Activated CD8-positive, alpha-beta memory T cell treated with anti-CD3 and anti-CD28 coated beads, Interleukin-2, amount 50 U/mL, for 1 hour (primary cell): Measurements from ENCODE around the gene NR2C2AP.
"Not testable (repeated sequence)": the region's sequence is repeated elsewhere in the genome, so short reads cannot be mapped to it uniquely, and the experiment has no call there.

Source experiments
- DNase-seq: peaks from one replicate; pipeline ENCODE4 v3.0.0-alpha.2; 2020; ENCODE audit errors: extremely low read depth

The NR2C2AP gene

GRCh38 chr19:19203012-19203856, at the start of gene NR2C2AP:
Gene NR2C2AP, minus strand, starts transcription at chr19:19203414. Its CDS starts 354 bp downstream, at chr19:19203060.
- peak; percentile 76 for DNase-seq

DNA sequence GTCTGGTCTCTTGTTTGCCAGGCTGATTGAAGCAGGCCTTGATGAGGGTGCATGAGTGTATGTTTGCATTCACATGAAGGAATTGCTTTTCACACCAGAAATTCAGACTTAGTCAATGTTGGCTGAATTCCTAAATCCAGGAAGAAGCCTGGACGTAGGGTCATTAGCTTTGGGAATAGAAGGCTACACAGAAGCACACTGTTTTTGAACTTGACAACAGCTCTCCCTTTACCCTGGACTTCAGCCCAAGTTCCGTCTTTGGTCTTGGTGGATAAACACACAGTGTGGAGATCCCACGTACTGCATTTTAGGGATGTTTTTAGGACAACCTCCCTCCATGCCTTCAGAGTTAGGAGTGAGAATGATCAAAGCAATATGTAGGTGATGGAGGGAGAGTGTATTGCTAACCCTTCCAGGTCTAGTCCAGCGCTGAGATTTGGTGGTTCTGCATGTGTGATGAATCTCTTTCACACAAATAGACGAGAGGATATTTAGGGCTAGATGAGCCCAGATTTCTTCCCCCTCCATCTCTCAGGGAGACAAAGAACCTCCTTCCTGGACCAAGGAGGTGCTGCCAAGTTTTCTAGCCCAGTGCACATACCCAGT, 47.1 kb upstream of the NR2C2AP start:
- no peak for DNase-seq

DNA sequence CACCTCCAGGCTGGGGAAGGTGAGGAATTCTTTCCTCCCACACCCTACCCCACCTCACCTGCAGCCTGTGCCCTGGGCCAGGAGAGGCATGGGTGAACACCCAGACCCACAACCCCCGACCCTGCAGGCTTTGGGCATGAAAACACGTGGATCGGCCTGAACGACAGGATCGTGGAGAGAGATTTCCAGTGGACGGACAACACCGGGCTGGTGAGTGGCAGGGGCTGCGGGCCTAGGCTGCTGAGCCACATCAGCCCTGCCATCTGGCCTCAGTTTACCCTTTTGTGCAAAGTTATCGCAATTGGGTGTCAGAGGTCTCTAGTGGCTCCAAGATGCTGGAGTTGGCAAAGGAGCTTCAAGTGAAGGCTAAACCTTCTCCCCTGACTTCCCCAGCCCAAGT, 37.3 kb upstream of the NR2C2AP start:
- DNase-seq: no peak

- DNase-seq: no peak
Observed at GRCh38 chr19:19239675-19240074, 36.5 kb upstream of the NR2C2AP start.

GRCh38 chr19:19238126-19238894, 35.1 kb upstream of the NR2C2AP start:
- no peak for DNase-seq

DNA sequence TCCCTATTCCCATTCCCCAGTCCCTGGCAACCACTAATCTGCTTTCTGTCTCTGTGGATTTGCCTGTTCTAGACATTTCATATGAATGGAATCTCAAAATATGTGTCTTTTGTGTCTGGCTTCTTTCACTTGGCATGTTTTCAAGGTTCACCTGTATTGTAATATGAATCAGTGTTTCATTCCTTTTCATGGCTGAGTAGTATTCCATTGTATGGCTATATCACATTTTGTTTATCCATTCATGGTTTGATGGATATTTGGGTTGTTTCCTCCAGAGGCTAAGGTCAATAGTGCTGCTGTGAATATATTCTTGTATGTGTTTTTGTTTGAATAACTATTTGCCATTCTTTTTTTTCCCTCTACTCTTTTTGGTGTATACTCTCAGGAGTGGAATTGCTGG, 33.0 kb upstream of the NR2C2AP start:
- no peak for DNase-seq

GRCh38 chr19:19234220-19234816, 31.1 kb upstream of the NR2C2AP start:
- DNase-seq: no peak

DNA sequence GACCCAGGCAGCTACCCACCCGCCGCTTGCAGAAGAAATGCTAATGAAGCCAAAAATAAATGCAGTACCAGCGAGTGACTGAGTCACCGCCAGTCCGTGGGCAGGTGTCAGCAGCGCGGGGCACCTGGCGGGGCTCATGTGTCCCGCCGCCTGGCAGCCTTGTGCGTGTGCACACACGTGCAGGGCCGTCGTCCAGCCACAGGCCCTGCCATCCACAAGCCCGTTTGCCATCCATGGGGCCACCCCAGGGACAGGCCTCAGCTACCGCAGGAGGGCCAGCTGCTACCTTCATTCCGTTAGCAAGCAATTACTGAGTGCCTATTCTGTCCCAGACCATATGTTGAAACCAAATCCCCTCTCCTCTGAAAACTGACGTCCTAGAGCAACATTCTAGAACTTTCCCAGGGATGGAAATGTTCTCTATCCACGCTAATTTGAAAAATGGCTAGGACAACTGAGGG, 29.1 kb upstream of the NR2C2AP start:
- DNase-seq: no peak

- DNase-seq: no peak
Observed at GRCh38 chr19:19230999-19231398, 27.8 kb upstream of the NR2C2AP start.

GRCh38 chr19:19229701-19230100, 26.5 kb upstream of the NR2C2AP start:
- DNase-seq: no peak

DNA sequence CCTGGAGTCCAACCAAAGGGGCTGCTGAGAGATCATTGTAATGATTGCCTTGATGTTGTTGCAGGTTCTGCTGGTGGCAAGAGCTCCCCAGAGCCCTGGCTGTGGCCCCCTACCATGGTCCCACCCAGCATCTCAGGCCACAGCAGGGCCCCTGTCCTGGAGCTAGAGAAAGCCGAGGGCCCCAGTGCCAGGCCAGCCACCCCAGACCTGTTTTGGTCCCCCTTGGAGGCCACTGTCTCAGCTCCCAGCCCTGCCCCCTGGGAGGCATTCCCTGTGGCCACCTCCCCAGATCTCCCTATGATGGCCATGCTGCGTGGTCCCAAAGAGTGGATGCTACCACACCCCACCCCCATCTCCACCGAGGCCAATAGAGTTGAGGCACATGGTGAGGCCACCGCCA, 24.0 kb upstream of the NR2C2AP start:
- no peak for DNase-seq

DNA sequence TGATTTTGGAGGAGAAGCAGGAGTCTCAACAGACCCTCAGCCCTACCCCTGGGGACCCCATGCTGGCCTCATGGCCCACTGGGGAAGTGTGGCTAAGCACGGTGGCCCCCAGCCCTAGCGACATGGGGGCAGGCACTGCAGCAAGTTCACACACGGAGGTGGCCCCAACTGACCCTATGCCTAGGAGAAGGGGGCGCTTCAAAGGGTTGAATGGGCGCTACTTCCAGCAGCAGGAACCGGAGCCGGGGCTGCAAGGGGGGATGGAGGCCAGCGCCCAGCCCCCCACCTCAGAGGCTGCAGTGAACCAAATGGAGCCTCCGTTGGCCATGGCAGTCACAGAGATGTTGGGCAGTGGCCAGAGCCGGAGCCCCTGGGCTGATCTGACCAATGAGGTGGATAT, 23.4 kb upstream of the NR2C2AP start:
- no peak for DNase-seq

GRCh38 chr19:19226204-19226603, 23.0 kb upstream of the NR2C2AP start:
- no peak for DNase-seq

- DNase-seq: peak; percentile 34
Observed at GRCh38 chr19:19224852-19225494, 21.8 kb upstream of the NR2C2AP start.

DNA sequence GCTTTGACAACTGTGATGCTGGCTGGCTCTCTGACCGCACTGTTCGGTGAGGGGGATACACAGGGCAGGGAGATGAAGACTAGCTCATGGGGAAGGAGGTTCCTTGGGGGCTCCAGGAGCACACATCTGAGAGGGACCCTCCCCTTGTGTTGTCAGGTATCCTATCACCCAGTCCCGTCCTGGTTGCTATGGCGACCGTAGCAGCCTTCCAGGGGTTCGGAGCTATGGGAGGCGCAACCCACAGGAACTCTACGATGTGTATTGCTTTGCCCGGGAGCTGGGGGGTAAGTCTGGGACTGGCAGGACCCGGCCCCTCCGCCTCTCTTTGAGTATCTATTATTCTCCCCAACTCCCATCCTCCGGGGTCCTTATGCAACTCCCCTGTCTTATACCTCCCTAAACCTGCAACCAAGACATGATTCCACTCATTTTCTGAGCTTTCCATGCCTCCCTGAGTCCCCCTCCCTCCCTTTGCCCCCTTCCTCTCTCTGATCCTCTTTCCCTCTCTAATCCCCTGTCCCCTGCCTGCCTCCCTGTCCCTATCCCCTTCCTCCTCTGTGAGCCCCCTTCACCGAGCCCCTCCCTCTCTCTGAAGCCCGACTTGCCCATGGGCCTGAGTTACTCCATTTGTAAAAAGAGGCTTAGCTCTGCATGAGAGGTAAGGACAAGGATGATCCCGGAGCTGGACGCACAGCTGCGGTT, 21.1 kb upstream of the NR2C2AP start:
- DNase-seq: no peak

DNA sequence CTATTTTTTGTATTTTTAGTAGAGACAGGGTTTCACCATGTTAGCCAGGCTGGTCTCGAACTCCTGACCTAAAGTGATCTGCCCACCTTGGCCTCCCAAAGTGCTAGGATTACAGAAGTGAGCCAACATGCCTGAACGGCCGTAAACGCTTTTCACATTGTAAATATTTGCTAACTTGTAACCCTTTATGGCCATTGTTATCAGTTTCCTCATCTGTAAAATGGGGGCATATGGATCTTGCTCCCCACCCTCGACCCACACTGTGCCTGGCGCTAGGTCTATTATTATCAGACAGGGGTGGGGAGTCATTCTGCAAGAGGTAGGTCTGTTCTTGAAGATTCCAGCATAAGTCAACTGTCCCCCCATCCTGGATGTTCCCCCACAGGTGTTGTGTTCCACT, 20.4 kb upstream of the NR2C2AP start:
- DNase-seq: no peak

DNA sequence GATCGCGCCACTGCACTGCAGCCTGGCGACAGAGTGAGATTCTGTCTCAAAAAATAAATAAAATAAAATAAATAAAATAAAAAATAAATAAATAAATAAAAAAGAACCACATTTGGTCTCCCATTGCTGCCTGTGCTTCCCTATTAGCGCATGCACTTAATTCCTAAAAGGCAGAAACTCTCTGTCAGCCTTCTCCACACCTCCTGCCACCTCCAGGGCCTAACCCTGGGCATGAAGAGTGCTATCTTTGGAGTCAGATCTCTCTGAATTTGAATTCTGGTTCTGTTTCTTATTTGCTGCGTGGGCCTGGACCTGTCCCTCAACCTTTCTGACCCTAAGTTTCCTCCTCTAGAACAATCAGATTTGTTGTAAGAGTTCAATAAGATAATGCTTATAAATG, 19.8 kb upstream of the NR2C2AP start:
- no peak for DNase-seq

DNA sequence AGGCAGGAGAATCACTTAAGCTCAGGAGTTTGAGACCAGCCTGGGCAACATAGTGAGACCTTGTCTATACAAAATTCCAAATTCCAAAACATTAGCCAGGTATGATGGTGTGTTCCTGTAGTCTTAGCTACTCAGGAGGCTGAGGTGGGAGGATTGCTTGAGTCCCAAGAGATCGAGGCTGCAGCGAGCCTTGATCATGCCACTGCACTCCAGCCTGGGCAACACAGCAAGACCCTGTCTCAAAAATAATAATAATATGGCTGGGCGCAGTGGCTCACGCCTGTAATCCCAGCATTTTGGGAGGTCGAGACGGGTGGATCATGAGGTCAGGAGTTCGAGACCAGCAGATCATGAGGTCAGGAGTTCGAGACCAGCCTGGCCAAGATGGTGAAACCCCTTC, 17.8 kb upstream of the NR2C2AP start:
- DNase-seq: not testable (repeated sequence)

GRCh38 chr19:19218911-19219310, 15.7 kb upstream of the NR2C2AP start:
- no peak for DNase-seq

- DNase-seq: no peak
Observed at GRCh38 chr19:19217099-19217498, 13.9 kb upstream of the NR2C2AP start.

DNA sequence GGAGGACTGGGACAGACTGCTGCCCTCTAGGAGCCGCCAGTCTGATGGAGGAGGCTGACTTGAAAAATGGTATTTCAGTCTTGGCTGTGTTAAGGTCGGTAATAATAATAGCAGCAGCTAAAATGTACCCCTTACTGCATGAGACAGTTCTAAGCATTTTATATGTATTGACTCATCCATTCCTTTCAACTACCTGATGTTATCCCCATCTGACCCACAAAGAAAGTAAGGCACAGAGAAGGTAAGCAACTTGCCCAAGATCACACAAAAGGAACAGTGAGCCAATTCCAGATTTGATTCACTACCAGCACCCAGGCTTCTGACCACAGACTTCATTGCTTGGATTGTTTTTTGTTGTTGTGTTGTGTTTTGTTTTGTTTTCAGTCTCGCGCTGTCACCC, 12.6 kb upstream of the NR2C2AP start:
- no peak for DNase-seq
